SK-N-SH (cell line): ENCODE data around the gene LTBP1. TPM values are rescaled to one million over a fixed set of nuclear protein-coding genes. Genes with fewer than 3 reads are reported as not detected.

Source experiments
- CTCF ChIA-PET: fragments of 300-600, 350-600 bp; formaldehyde crosslinking; extraction: SDS; loops from one replicate; lab custom pipeline; 2021; lab: Yijun Ruan, JAX
- POLR2A ChIA-PET: fragments of 350-600 bp; sonication (Branson Sonifier 250); formaldehyde crosslinking; extraction: SDS; loops from one replicate; lab custom pipeline; 2020; ENCODE audit warnings: antibody characterized with exemption, inconsistent platforms; lab: Yijun Ruan, JAX
- DNase-seq: peaks from one replicate; pipeline ENCODE4 v3.0.0; 2012
- H2AFZ ChIP-seq: fragments of 200-600 bp; sonication (generic); 2 replicates; pipeline ENCODE4 v1.8.1; 2016; ENCODE audit warnings: antibody characterized with exemption, mild to moderate bottlenecking, low read depth
- H3F3A ChIP-seq: fragments of 200-600 bp; sonication (generic); replicated peaks from 2 replicates; pipeline ENCODE3; 2016; ENCODE audit warnings: antibody characterized with exemption, mild to moderate bottlenecking; ENCODE audit not compliant: insufficient read depth
- H3K27ac ChIP-seq, 2 experiments: fragments of 200-500 bp in 1 of 2; fragments of 200-600 bp in 1 of 2; sonication (Bioruptor generic) in 1 of 2; sonication (generic), shearing (Covaris generic) in 1 of 2; 2 replicates each; pipeline versions ENCODE4 v1.5.1 to v1.6.1; 2014 to 2016; ENCODE audit warnings: low read depth in 2 of 2, inconsistent platforms in 1 of 2, low read length in 1 of 2, mild to moderate bottlenecking in 1 of 2, mixed read lengths in 1 of 2
- H3K27me3 ChIP-seq: fragments of 200-600 bp; sonication (generic), shearing (Covaris generic); 2 replicates; pipeline ENCODE4 v1.6.1; 2016; ENCODE audit warnings: mixed run types; ENCODE audit not compliant: insufficient read depth
- H3K36me3 ChIP-seq, 2 experiments: fragments of 200-500 bp in 1 of 2; fragments of 200-600 bp in 1 of 2; sonication (Bioruptor generic) in 1 of 2; sonication (generic) in 1 of 2; replicated peaks in 1 of 2; 2 replicates each; pipeline versions ENCODE3 to v1.5.1; 2014 to 2016; ENCODE audit warnings: low read length in 1 of 2, mild to moderate bottlenecking in 1 of 2; ENCODE audit not compliant: insufficient read depth in 2 of 2, control insufficient read depth in 1 of 2
- H3K4me1 ChIP-seq, 2 experiments: fragments of 200-500 bp in 1 of 2; fragments of 200-600 bp in 1 of 2; sonication (Bioruptor generic) in 1 of 2; sonication (generic), shearing (Covaris generic) in 1 of 2; 2 replicates each; pipeline versions ENCODE4 v1.5.1 to v1.6.1; 2014 to 2016; ENCODE audit warnings: low read depth in 1 of 2, low read length in 1 of 2, mixed run types in 1 of 2; ENCODE audit not compliant: insufficient read depth in 2 of 2, control insufficient read depth in 1 of 2
- H3K4me2 ChIP-seq: fragments of 200-600 bp; sonication (generic), shearing (Covaris generic); 2 replicates; pipeline ENCODE4 v1.6.1; 2017; ENCODE audit warnings: mixed run types
- H3K4me3 ChIP-seq, 2 experiments: fragments of 200-500 bp in 1 of 2; fragments of 200-600 bp in 1 of 2; sonication (Bioruptor generic) in 1 of 2; sonication (generic), shearing (Covaris generic) in 1 of 2; 2 replicates each; pipeline versions ENCODE4 v1.5.1 to v1.8.1; 2014 to 2016; ENCODE audit warnings: low read depth in 2 of 2, inconsistent platforms in 1 of 2, low read length in 1 of 2, mild to moderate bottlenecking in 1 of 2, mixed read lengths in 1 of 2, moderate library complexity in 1 of 2
- H3K79me2 ChIP-seq: fragments of 200-600 bp; sonication (generic); 2 replicates; pipeline ENCODE4 v1.8.1; 2017; ENCODE audit warnings: mild to moderate bottlenecking; ENCODE audit not compliant: insufficient read depth
- H3K9ac ChIP-seq: fragments of 200-600 bp; sonication (generic); 2 replicates; pipeline ENCODE4 v1.6.1; 2017; ENCODE audit warnings: mixed run types
- H3K9me2 ChIP-seq: fragments of 200-600 bp; sonication (generic); 2 replicates; pipeline ENCODE4 v1.6.1; 2017; ENCODE audit warnings: mixed run types
- H3K9me3 ChIP-seq: fragments of 200-600 bp; sonication (generic); 2 replicates; pipeline ENCODE4 v1.6.1; 2017; ENCODE audit warnings: mixed run types, mild to moderate bottlenecking, moderate library complexity
- H4K20me1 ChIP-seq: fragments of 200-600 bp; sonication (generic); 2 replicates; pipeline ENCODE4 v1.6.1; 2017; ENCODE audit warnings: mild to moderate bottlenecking, mixed run types; ENCODE audit not compliant: insufficient read depth
- ELF1 ChIP-seq: IDR thresholded peaks from 2 replicates; pipeline ENCODE4 v1.4.0; 2012
- EP300 ChIP-seq, 2 experiments: IDR thresholded peaks; 2 replicates each; pipeline versions ENCODE4 v1.4.0 to v1.6.1; 2012; ENCODE audit warnings: borderline replicate concordance in 1 of 2, low read depth in 1 of 2, low read length in 1 of 2
- EZH2phosphoT487 ChIP-seq: fragments of 200-600 bp; sonication (generic); IDR thresholded peaks from 2 replicates; pipeline ENCODE4 v1.6.1; 2017; ENCODE audit warnings: low read depth, mixed run types, mild to moderate bottlenecking, antibody characterized with exemption, moderate library complexity, borderline replicate concordance
- FOSL2 ChIP-seq: IDR thresholded peaks from 2 replicates; pipeline ENCODE4 v1.4.0; 2012; ENCODE audit warnings: low read depth, mild to moderate bottlenecking, moderate library complexity, borderline replicate concordance
- FOXJ3 ChIP-seq: sonication (generic); formaldehyde crosslinking; IDR thresholded peaks from 2 replicates; pipeline ENCODE4 v1.5.1; 2020; ENCODE audit warnings: mild to moderate bottlenecking, missing genetic modification reagents
- GABPA ChIP-seq: IDR thresholded peaks from 2 replicates; pipeline ENCODE4 v1.4.0; 2012; ENCODE audit warnings: low read depth, mild to moderate bottlenecking
- JUND ChIP-seq: IDR thresholded peaks from 2 replicates; pipeline ENCODE4 v1.4.0; 2012
- MEF2A ChIP-seq: IDR thresholded peaks from 2 replicates; pipeline ENCODE4 v1.4.0; 2012; ENCODE audit warnings: low read depth, borderline replicate concordance
- MXI1 ChIP-seq: IDR thresholded peaks from 2 replicates; pipeline ENCODE4 v1.6.1; 2012; ENCODE audit warnings: mild to moderate bottlenecking, low read depth, low read length, improper control_type of control experiment
- NRF1 ChIP-seq: IDR thresholded peaks from 2 replicates; pipeline ENCODE4 v1.6.1; 2012; ENCODE audit warnings: low read depth, mild to moderate bottlenecking, low read length
- RCOR1 ChIP-seq: fragments of 150-350 bp; IDR thresholded peaks from 2 replicates; pipeline ENCODE4 v1.6.1; 2017; ENCODE audit warnings: antibody characterized with exemption, low read length
- RFX5 ChIP-seq: IDR thresholded peaks from 2 replicates; pipeline ENCODE4 v1.6.1; 2012; ENCODE audit warnings: mild to moderate bottlenecking, improper control_type of control experiment, low read length
- USF1 ChIP-seq: IDR thresholded peaks from 2 replicates; pipeline ENCODE4 v1.4.0; 2012; ENCODE audit warnings: low read depth, borderline replicate concordance
- USF2 ChIP-seq: fragments of 150-350 bp; IDR thresholded peaks from 2 replicates; pipeline ENCODE4 v1.6.1; 2017; ENCODE audit warnings: antibody characterized with exemption, low read length, low read depth, borderline replicate concordance
- YY1 ChIP-seq: IDR thresholded peaks from 2 replicates; pipeline ENCODE4 v1.4.0; 2012; ENCODE audit warnings: low read depth, mild to moderate bottlenecking
- polyA plus RNA-seq, 3 experiments: library from polyadenylated mRNA; depleted of rRNA; stranded (reverse); fragments of >200 nt; gene quantifications; 2 replicates each; pipeline ENCODE4 v1.2.3, GENCODE V29; 2012
- TF ChIP-seq, protein P1 (sequence below): IDR thresholded peaks from 2 replicates; pipeline ENCODE4; 2012
- TF ChIP-seq, protein P2 (sequence below): IDR thresholded peaks from 2 replicates; pipeline ENCODE4 v1.4.0; 2012; ENCODE audit warnings: low read depth
- TF ChIP-seq, protein P3 (sequence below): fragments of 150-350 bp; IDR thresholded peaks from 2 replicates; pipeline ENCODE4 v1.6.1; 2016; ENCODE audit warnings: mild to moderate bottlenecking, low read depth, low read length

LTBP1 gene
- polyA plus RNA-seq, 1 of the 3 experiments (the other 2 are of a cell fraction) = 467 TPM

GRCh38 chr2:32958821-32959220, 12.1 kb downstream of the LTBP1 start:
- Histone ChIP-seq H3K36me3 (no peaks in the 10 kb centered on the region), H3K79me2 (no peaks in the 10 kb centered on the region), H3K4me3 (no peak overlapping the region), H3K9me3 (no peaks in the 10 kb centered on the region), H4K20me1 (no peaks in the 10 kb centered on the region), H3K9me2 (no peaks in the 10 kb centered on the region), H3K27ac (no peak overlapping the region), H2AFZ (no peak overlapping the region), H3F3A (no peaks in the 10 kb centered on the region), H3K27me3 (no peaks in the 10 kb centered on the region), H3K9ac (no peak overlapping the region), H3K4me1 (no peaks in the 10 kb centered on the region), H3K4me2 (no peak overlapping the region)
- CTCF ChIA-PET = interaction anchor here (1.0 kb wide), 1 partner anchor 10 kb away, joined by 5 read pairs; no protein-coding TSS in a partner anchor
- DNase-seq = no peak
- POLR2A ChIA-PET = no interaction called here
- no peak for TF ChIP-seq FOSL2
- TF ChIP-seq EP300 (IDR thresholded peaks at IDR 0.05; ENCODE audit: borderline replicate concordance in 1 of 2, low read depth in 1 of 2, low read length in 1 of 2) = no peak
- no peak for TF ChIP-seq ELF1
- no peak for TF ChIP-seq FOXJ3 (CRISPR knock-in tag)
- TF ChIP-seq GABPA = no peak
- no peak for TF ChIP-seq RFX5
- no peak for TF ChIP-seq JUND
- no peak for TF ChIP-seq MEF2A
- no peak for TF ChIP-seq NRF1
- TF ChIP-seq, protein P1, sequence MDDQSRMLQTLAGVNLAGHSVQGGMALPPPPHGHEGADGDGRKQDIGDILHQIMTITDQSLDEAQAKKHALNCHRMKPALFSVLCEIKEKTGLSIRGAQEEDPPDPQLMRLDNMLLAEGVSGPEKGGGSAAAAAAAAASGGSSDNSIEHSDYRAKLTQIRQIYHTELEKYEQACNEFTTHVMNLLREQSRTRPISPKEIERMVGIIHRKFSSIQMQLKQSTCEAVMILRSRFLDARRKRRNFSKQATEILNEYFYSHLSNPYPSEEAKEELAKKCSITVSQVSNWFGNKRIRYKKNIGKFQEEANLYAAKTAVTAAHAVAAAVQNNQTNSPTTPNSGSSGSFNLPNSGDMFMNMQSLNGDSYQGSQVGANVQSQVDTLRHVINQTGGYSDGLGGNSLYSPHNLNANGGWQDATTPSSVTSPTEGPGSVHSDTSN = no peak
- no peak for TF ChIP-seq EZH2phosphoT487
- TF ChIP-seq, protein P2, sequence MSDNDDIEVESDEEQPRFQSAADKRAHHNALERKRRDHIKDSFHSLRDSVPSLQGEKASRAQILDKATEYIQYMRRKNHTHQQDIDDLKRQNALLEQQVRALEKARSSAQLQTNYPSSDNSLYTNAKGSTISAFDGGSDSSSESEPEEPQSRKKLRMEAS = no peak
- no peak for TF ChIP-seq MXI1
- TF ChIP-seq RCOR1 = no peak
- no peak for TF ChIP-seq YY1
- TF ChIP-seq, protein P3, sequence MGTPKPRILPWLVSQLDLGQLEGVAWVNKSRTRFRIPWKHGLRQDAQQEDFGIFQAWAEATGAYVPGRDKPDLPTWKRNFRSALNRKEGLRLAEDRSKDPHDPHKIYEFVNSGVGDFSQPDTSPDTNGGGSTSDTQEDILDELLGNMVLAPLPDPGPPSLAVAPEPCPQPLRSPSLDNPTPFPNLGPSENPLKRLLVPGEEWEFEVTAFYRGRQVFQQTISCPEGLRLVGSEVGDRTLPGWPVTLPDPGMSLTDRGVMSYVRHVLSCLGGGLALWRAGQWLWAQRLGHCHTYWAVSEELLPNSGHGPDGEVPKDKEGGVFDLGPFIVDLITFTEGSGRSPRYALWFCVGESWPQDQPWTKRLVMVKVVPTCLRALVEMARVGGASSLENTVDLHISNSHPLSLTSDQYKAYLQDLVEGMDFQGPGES = no peak
- TF ChIP-seq USF1 = no peak
- TF ChIP-seq USF2 = no peak
